ENCODE data around the gene PHACTR1.

PHACTR1 gene

DNA sequence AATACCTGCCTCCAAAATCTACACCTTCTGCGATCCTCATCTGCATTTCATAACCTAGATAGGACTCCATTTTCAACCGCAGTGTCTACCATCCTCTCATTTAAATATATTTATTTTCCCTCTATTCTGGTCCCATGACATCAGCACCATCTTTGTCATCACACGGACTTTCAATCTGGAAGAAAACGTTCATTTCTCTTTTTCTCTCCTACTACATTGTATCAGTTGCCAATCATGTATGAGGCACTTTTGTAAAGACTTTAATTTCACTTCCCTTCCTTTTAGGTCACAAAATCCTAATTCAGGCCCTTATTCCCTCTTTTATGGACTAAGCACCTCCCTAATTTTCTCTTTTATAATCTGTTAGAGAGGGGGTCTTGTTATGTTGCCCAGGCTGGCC, 89.6 kb downstream of the PHACTR1 start:
- no peak for DNase-seq

DNA sequence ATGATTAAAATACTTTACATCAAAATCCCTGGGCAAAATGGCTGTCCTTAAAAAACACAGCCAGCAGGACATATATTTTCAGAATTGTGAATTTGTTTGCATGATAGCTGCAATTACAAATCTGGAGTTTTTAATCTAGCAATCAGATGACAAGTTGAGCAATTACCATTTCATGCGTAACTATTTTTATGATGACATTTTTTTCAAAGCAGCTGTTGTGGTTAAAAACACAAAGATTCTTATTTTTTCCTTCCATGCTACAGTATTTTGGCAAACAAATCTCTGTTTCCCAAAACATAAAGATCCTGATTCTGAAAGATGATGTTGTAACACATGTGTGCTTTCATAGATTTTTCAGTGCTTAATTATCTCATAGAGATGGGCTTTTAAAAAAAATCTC, 90.2 kb downstream of the PHACTR1 start:
- DNase-seq: no peak

DNA sequence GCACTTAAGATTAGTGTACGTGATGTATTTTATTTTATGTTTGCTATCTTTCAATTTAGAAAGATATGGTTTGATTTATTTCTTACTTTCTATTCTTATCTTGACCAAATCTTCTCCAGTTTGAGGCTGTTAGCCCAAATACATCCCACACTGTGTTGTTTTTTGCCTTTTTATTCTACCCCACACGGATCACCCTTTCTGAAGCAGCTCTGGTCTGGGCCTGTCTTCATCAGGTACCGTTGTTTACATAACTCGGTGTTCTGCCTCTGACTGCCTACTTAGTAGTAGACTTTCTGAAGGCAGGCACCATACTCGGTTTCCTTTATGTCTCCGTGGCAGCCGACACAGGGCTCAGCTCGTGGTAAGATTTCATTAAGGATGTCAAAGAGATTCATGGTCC, 95.0 kb downstream of the PHACTR1 start:
- DNase-seq: no peak

DNA sequence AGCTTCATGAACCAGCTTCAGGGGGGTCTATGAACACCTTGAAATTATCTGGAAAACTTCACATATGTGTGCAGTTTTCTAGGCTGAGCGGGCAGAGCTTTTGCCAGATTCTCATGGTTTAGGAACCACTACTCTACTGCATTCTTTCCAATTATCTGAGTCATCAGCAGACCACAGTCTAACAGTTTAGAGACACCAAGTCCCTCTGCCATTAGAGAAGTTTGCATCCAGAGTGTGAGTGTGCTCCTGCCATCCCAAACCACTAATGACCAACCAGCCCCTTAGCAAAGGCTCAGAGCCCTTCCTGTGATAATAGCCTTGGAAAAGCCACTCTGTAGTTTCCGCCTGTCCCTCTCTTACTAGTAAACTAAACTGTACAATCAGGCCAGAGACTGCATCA, 96.8 kb downstream of the PHACTR1 start:
- DNase-seq: no peak

DNA sequence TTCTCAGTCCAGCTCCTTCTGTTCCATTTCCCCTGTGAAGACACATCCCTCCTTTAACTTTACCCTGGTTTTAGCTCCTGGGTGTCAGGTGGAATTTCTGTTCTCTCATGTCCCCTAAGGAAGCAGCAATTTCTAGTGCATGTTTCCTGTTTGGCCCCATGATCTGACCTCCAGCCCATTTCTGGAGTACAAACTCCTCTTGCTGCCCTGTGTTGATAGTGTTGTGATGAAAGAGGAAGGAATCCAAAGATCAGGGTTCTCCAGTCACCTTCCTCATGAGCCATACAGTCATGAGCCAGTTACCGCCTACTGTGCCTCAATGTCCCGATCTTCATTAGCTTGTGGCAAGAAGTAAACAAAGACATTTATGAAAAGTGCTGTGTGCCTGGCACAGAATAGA, 97.4 kb downstream of the PHACTR1 start:
- no peak for DNase-seq

DNA sequence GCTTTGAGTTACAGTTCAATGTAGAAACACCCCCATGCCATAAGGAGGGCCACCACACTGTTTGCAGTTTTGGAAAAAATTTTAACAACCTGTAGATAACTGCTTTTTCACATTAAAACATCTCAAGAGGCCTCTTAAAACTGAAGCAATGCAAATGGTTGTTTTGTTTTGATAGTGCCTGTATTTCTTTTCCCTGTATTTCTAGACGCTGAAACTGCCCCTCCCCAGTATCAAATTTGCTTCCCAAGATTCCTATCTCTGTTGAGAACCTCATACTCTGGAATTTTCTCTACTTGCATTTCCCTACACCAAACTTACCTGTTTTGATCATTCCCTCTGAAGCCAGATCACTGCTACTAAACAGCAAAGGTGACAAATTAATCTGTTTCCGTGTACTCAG, 98.5 kb downstream of the PHACTR1 start:
- no peak for DNase-seq

DNA sequence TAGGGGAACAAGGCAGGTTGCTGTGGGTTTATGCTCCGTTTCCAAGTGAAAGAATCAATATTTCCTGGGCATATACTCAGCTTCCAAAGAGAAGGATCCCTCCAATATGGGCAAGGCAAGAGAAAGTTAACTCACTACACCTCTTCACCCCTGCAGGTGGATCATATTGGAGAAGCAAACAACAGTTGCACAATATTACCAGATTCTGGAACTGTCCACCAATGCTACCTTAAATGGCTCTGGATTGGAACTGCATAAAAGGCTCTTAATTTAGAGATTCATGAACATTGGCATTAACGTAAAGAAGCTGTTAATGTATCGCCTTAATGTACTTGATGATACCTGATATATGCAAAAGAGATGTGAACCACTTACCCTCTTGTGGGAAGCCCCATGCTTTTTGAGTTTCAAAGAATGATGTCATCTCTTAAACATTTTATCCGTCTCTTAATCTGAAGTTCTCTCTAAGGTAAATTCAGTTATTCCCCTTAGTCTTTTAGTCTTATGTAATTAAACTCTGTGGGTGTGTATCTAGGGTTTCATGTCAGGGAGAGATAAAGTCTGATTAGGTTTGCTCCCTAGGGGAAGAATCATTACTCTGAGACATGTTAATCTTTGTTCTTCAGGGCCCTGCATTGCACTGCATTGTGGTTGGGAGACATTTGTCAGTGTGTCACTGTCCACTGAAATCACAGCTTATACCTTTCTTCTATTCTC, 99.5 kb downstream of the PHACTR1 start:
- DNase-seq: no peak

DNA sequence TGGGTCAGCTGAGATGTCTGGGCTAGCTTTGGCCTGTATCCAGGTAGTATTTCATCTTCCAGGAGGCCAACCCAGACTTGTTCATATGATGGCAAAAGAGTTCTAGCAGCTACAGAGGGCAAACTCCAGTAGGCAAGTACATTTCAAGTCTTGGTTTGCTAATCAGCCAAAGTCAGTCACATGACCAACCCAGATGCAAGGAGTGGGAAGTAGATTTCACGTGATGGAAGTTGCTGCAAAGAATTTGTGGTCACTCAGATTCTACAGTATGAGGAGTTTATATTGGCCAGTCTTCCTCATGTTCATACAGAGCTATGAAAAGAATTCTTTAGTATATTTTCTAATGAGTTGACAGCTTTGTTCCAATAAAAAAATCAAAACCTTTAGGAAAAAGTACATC, 101.8 kb downstream of the PHACTR1 start:
- no peak for DNase-seq

DNA sequence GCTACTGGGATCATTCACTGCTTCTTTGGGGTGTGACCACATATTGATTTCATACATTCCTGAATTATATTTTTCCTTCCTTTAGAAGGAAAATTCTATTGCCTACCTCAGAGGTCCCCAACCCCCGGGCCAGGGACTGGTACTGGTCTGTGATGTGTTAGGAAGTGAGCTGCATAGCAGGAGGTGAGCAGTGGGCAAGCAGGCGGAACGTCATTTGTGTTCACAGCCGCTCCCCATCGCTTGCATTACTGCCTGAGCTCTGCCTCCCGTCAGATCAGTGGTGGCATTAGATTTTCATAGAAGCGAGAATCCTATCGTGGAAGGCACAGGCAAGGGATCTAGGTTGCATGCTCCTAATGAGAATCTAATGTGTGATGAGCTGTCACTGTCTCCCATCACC, 107.3 kb downstream of the PHACTR1 start:
- no peak for DNase-seq

DNA sequence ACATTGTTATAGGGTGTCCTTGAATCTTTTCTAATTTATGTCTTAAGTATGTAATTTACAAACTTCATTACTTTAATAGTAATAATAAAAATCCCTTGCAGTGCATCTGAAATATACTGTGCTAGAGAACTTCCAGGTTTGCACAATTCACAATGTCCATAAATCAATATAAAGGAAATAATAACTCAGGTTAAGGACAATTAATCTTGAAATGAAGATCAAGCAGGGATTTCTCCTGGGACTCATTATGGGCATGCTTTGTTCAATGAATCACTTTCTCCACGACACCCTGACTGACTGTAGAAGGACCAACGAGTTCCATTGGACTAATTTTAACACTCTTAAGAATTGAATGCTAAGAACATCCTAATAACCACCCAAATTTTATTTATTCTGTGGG, 110.0 kb downstream of the PHACTR1 start:
- DNase-seq: no peak

DNA sequence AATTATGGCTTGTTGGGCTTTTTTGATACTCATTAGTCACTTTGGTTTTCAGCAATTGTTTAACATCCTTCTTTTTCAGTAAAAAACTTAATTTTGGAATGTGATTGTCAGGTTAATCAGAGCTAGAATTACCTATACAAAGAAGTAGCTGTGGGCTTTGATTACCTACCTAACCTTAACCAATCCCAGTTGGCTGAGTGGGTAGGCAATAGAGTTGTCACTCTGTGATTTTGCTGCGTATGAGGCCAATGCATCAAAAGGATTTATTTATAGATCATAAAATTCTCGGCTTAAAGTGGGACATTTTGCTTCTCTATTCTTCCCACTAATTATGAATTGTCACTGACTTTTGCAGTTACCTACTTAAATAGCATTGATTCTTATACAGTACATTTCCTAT, 111.4 kb downstream of the PHACTR1 start:
- DNase-seq: no peak

DNA sequence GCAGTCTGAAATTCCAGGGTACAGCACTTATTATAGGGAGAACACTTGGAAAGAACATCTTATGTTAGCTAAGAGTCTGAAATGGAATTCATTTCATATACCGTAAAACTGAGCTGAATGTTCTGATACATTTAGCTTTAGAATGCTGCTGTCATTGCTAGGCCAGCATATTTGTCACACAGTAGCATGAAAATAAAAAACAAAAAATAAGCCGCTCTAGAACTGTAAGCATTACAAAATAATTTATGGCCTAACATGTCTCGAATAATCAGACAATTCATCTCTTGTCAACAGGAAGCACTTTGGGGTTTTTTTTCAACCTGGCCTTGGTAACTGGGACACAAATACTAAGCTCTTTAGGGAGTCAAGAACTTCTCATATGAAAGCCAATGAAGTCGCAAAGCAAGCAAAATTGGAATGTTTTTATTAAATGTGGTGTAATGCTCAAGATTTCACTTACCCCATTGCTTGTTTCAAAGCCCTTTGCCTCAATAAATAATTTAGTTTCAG, 115.7 kb downstream of the PHACTR1 start:
- no peak for DNase-seq

DNA sequence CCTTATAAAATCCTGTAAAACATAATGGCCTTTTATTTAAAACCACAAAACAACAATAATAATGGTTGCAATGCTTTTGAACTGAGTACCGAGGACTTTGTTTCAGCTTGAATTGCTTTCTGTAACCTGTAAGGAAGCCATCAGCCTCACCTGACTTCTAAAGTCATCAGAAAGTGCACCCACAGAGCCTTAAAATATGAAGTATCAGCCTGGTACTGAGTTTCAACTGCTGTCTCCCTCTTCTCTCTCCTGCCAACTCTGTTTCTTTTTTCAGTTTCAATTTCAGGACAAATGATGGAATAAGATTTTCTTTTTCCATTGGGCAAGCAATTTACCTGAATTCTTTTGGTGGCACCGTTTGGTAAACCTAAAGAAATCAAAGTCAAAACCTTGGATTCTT, 119.4 kb downstream of the PHACTR1 start:
- DNase-seq: no peak

DNA sequence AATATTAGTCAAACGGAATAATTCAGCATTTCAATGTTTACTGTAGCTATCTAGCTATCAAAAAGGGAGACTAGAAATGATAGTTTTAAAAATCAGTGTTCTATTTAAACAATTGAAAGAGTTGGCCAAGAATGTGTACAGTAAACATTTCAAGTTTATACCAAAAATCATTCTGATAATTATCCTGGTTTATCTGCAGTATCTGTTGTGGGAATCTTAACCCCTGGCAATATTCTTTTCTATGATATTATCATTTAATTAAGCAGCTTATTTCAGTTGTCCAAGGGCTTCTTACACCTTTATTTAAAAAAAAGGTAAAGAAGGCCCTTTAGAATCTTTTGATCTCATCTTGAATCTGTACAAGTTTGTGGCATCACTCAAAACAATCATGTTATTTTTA, 125.1 kb downstream of the PHACTR1 start:
- no peak for DNase-seq

DNA sequence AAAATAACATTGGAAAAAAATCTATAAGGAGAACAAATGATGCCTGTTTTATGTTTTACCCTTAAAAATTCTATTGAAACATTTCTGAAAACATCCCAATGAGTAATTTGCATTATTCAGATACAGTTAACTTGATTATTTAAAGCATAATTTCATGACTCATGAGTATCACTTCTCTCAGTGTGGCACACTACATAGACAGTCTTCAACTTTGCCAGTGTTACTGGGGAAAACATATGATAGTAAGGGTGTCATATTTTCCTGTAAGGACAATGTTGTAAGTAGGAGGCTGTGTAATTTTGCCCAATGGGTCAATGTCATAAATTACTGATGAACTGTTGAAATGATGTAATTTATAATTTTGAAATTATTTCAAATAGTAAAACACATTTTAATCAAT, 125.5 kb downstream of the PHACTR1 start:
- no peak for DNase-seq

DNA sequence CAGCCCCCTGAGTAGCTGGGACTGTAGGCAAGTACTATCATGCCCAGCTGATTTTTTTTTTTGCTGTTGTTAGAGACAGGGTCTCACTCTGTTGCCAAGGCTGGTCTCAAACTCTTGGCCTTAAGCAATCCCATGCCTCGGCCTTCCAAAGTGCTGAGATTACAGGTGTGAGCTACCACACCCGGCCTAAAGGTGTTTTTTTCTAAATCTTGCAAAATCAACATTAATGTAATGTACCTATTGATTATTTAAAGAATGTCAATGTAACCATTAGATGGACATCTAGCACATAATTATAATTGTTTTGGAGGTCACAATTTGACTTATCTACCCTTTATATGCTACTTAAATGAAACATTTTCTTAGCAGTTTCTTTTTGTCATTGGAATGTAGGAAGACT, 126.1 kb downstream of the PHACTR1 start:
- no peak for DNase-seq

DNA sequence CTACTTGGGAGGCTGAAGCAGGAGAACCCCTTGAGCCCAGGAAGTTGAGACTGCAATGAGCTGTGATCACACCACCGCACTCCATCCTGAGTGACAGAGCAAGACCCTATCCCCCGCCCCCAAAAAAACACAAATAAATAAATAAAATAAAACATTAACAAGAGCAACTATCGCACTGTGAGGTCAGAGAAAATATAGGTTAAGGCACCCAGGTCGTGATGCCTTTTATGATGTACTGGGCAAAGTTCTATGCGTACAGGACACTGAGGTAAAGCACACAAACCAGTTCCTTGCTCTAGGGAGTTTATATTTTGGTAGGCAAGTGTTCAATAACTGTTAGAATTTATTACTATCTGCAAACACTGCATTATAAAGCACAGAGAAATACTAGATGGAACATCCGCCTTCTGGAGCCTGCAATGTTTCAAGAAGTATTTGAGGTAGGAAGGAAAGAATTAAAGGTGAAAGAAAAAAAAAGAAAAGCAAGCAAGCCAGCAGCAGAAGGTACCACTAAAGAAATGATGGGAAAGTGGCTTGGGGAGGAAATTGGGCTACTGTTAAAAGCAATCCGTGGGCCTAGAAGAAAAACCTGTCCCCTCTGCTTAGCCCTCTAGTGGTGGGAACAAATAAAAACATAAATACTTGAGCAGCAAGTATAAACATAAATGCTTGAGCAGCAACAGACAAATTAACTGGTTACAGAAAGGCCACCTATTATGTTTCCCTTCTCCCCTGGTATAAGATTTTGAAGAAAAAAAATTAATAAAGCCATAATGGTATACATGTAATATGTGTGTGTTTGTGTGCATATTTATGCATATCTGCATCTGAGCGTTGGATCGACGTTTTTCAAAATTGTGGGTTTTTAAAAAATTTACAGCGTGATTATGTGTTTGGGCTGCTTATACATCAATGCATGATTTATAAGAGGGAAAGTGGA, 128.0 kb downstream of the PHACTR1 start:
- no peak for DNase-seq

DNA sequence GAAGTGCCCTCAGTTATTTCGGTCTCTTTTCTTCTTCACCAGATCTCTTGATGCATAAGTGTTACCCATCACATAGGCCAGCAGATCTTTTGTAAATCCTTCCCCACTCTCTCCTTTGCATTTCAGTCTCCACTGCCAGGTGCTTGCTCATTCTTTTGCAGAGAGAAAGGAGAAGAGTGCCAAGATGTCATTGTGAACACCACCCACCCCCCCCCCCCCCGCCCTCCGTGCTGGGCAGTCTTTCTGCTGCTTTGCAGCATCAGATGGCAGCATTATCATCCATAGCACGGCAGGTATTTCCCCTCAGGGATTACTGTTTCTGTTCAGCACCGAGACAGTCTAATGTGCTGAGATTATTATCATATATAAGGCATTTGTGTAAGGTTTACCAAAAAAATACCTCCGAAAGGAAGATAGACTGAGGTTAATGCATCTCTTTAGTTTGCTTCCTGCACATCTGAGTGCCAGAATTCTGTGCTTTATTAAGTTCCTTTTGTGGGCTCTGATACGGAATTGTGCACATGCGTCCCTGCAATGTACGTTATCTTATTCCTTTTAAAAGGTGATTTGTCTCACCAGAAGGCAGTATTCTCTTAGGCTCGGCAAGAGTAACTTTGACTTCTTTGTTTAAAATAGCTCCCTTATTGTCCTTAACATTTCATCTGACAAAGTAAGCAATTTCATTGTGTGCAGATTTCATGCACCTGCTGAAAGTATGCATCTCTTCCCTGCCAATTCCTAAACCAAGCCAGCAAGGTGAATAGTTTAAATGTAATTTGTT, 128.8 kb downstream of the PHACTR1 start:
- no peak for DNase-seq

DNA sequence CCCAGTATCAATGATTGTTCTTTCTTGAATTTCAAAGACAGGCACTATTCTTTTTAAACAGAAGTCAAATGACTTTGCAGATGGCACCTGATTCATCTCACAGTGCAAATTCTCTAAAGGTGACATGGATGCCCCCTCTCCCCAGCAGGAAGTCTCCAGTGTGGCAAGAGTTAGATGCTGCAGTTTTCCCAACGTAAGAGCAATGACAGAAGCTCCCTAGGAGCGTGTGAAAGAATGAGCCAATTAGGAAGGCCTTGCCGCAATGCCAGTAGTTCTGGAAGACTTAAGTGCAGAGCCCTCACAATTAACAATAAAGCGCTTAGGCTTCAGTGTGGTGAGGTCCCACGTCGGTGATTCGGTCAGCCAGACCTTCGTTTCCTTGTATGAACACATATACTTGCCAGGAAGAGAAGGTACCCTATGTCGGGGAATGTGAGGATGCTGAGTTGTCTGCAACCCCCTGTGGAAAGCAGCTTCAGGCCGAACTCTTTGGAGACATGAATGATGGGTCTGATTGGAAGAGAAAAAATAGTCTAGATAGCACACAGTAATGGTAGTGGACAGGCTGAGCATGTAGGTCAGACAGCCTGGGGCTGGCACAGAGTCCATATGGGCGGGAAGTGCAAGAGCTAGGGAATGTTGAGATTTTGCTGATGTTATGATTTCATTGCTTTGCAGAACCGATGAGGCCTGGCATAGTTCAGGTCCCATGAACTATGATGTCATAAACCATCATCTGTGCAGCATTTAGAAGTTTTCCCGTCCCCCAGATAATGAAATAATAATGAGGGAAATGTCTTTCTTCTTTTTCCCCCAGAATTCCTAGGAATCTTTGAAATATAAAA, 132.6 kb downstream of the PHACTR1 start:
- no peak for DNase-seq

DNA sequence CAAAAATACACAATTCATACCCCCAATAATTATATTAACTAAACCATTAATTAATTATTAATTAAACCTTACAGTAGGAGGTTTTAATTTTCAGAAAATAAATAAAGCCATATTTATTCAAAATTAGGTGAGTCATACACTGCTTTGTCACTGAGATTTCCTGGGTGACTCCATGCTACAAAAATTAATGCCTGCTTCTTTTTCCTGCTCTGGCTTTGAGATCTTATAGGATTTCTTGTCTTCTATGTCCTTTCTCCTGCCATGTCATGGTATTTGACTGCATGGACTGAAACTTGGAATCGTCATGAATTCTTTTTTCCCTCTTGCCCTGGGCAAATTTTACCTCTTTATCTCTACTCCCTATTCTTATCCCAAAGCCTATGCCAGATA, 133.2 kb downstream of the PHACTR1 start:
- DNase-seq: no peak

DNA sequence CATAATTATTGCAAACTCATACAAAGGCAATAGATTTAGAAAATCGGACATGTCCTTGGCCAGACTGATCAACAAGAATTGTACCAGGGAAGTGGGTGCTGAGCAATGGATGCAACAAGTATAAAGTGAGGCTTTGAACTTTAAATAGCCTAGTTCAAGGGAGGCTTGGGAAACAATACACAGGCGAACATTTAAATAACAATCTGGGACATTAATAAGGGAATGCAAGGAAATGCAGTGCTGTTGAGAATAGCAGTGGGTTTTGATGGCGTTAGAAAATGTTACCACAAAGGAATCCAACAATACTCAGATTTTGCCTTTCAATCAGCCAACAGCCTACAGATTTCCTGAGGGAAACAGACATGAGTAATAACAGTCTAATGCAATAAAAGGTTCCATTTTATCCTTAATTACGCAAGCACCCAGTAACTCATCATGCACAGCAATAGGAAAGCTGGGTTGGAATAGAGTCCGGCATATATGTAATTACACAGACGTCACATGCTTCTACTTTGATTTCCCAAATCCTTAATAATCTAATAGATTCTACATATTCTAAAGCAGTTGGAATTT, 134.6 kb downstream of the PHACTR1 start:
- no peak for DNase-seq

DNA sequence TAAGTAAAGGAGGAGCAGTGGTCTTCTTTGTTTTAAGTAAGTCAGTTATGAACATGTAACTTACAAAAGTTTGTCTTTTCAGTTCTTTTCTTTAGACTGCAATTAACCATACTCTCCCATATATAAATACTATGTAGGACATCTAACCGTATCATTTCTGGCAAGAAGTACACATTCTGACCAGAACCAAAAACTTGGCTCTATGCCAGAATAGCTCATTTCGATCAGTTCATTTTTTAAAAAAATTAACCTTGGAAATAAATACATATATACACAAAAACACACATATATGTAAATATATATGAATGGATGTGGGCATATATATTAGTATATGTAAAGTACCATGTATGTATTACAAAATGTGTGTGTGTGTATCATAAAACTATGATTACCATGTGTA, 145.0 kb downstream of the PHACTR1 start:
- DNase-seq: no peak

Data from activated CD4-positive, alpha-beta T cell treated with anti-CD3 and anti-CD28 coated beads for 1 hour (primary cell).